ENCODE data around the gene HMCN1.
"Not testable (repeated sequence)": the region's sequence is repeated elsewhere in the genome, so short reads cannot be mapped to it uniquely, and the experiment has no call there.

The HMCN1 gene

DNA sequence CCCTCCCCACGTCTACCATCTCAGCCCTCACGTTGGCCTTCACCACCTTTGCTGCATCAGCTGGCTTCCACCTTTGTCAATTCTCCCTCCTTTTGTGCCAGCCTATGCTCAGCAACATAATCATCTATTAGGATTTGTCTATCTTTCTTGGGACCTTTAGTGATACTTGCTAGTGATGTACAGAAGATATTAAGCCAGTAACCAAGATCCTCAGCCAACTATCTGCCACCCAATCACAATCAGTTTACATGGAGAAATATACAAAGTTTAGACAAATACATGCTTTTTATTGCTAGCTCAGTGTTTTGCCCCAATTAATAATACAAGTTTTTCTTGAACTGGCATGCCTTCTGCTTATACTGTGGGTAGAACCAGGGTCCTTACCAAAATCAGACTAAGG, 468.6 kb downstream of the HMCN1 start:
- DNase-seq (ENCODE audit: low spot score): no peak

DNA sequence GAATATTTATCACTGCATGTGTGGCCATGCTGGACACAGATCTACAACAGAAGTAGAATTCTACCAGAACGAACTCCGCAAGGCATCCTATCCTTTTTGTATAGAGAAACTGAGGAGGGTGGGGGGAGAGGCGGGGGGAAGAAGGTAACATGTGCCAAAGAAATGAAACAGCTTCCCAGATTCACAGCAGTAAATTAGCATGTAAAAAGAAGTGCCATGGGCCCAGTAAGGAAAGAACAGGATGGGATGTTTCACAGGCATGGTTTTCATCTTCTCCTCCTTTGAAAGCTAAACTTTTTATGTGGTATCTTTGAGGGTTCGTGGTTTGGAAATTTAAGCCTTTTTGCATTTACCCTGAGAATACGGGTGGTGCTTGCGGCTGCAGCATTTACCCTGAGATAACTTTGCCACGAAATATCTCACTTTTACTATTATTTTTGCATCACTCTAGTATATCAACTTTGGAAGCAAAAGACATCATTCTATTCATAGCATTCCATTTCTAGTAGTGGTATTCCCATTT, 471.9 kb downstream of the HMCN1 start:
- no peak for DNase-seq (ENCODE audit: low spot score)

DNA sequence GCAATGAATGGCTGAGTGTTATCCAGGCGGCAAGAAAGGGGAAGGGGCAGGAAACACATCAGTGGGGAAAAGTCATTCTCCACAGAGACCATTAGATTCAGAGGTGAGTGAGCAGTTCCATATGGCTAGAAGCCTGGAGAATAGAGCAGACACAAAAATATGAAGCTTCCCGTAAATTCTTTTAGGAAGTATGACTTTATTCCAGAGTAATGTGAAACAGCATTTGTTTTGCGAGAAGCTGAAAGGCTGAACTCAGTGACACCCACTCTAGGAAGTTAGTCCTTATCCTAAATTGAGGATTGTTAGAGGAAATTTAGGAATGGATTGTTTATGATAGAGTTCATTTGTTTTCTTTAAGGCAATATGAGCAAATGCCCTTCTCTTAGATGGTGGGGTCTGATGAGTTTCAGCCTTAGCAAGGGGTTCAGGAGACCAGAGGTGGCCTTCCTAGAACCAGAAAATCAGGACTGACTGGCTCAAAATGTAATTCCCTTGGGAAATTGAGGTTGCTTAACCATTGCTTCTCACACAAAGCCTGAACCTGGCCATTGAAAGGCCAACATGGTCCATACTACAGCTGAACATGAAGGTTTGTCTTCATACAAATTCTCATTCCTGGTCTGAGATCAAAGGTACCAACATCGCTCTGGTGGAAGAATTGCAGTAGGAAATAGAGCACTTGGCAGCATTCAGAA, 473.3 kb downstream of the HMCN1 start:
- DNase-seq (ENCODE audit: low spot score): no peak

DNA sequence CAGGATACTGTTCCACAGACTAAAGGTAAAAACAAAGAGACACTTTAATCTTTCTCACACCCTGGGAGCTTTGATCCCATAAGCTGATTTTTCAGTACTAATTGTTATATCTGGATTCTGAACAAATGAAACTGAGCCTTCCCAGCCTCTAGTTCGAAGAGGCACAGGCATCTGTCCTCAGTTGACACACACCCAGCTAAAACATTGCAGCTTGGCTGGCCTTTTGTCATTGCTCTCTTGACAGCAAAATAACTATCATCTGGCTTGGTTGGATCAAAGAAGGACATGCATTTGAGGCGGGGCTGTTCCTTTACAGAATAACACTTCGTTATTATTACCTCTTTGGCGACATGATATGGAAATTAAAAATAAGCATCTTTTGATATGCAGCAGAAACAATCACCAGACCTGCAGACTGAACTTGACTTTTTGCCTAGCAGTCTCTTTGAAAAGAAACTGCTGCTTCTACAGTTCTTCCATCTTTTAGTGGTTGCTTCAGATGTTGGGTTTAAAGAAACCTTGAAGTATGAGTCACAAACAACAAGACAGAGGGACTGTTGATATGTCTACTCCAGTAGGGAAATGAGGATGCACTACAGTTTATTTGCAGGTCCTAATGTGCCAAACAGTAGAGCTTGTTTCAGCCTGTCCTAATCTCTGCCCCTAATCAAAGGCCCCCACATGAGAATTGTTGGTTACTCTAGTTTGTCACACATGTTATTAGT, 474.4 kb downstream of the HMCN1 start:
- DNase-seq (ENCODE audit: low spot score): no peak

DNA sequence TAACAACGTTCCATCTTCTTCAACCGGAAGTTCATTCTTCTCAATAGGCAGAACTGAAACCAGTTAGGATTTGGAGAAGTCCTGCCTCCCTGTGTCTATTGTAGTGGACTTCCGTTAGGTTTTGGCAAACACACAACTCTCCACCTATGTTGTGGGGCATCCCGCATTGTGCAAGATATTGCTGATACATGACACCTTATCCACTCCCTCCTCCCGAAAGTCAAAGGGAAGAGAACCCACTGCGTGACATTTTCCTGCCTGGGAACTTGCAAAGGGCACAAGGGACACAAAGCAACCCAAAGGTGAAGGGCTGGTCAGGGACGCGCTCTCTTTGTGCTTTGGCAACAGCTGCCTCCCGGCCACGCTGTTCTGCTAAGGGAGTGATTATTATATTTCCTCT, 476.1 kb downstream of the HMCN1 start:
- no peak for DNase-seq (ENCODE audit: low spot score)

DNA sequence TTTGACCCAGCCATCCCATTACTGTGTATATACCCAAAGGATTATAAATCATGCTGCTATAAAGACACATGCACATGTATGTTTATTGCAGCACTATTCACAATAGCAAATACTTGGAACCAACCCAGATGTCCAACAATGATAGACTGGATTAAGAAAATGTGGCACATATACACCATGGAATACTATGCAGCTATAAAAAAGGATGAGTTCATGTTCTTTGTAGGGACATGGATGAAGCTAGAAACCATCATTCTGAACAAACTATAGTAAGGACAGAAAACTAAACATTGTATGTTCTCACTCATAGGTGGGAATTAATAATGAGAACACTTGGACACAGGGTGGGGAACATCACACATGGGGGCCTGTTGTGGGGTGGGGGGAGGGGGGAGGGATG, 477.4 kb downstream of the HMCN1 start:
- not testable (repeated sequence) for DNase-seq (ENCODE audit: low spot score)

DNA sequence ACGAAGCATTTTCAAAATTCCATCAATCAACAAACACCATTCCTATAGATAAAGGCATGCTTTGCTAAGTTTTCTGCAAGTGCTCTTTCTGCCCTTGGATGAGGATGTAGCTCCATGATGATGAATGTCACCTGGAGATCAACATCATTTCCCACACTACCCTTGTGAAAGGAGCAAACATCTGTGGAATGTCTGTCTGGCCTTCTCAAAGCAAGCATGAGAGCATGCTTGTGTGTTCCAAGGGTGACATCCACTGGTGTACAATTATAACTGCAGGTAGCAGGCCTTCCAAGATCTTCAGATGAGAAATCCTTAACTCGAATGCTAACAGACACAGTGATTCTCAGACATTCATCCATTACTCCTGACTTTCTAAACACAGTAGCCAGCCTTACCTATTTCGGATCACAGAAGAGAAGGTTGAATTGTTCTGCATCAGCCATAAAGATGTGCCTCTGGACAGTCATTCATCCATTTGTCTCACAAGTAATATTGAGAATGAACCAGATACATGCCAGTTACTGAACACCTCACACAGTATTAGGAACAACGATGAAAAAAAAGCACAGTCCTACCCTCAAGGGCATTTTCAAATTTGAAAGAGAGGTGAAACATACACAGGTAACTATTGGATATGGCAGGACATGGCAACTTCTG, 478.5 kb downstream of the HMCN1 start:
- DNase-seq (ENCODE audit: low spot score): peak; percentile 29

DNA sequence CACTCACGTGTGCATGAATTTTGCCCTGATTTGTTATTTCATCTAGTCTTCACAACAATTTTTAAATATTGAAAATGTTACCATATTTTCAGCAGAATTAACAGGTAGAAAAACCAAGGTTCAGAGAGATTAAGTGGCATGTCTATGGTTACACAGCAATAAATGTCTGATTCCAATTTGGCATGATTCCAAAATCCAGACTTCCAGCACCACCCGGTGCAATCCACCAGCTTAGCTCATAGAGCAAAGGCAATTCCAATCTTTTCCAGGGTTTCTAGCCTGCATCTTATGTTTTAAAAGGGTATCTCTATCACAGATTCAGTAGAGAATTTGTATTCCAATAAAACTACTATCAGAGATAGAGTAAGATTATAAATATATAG, 479.0 kb downstream of the HMCN1 start:
- DNase-seq (ENCODE audit: low spot score): no peak

DNA sequence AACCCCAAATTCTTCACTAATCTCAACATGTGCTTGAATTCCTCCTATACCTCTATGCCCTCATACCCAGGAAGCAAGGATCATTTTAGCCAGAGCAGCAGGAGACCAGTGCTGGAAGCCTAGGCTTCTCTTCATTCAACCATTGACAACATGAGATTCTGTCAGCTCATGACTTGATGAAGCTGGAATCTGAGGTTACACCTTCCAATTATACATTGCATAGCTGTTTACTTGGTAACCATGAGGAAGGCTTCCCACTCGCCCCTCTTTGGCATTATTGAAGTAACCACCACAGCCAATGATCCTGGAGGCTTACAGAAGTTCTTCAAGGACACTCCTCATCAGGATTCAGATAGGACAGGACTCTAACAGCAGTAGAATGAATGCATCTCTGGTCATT, 480.6 kb downstream of the HMCN1 start:
- DNase-seq (ENCODE audit: low spot score): no peak

DNA sequence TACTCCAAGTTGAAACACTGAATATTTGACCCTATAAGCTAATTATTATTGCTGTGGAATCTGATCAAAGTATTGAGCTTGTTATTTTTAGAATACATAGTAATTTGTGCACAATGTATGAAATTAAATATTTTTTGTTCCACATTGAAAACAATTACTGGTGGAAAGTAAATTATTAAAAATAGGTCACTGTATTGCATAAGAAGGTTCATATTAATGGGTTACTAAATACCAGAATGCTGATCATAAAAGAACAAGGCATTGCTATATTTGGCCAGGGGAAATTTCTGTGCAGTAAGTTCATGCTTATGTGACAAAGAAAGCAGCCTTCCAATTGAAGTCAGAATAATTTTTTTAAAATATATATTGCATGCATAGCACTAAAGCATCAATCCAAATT, 481.4 kb downstream of the HMCN1 start:
- DNase-seq (ENCODE audit: low spot score): no peak

DNA sequence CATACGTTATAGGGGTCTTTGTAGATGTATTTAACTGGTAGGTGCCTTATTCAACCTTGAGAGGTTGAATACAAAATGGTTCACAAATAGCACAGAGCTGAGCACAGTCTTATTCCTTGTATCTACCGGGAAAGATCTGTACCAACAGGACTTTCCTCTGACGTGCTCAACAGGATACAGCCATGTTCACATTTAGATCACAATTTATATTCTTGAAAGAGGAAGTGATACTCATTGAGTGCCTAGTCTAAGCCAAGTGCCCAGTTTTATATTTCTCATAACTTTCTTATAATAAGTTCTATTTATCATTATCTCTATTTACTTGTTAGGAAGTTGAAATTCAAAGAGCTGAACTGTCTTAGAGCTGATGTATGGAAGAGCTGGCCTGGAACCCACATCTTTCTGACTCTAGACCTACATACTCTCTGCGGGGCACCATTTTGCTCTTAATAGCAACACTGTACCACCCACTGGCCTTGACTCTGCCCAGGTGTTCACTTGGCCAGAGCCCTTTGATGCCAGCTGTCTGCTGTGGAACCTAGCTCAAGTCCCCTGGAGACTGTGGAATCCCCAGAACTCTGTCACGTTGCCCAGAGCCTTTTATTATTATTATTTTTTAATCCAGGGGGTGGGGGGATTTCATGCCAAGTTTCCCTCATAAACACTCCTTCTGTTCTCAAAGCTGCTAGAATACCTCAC, 484.6 kb downstream of the HMCN1 start:
- peak; percentile 27 for DNase-seq (ENCODE audit: low spot score)

DNA sequence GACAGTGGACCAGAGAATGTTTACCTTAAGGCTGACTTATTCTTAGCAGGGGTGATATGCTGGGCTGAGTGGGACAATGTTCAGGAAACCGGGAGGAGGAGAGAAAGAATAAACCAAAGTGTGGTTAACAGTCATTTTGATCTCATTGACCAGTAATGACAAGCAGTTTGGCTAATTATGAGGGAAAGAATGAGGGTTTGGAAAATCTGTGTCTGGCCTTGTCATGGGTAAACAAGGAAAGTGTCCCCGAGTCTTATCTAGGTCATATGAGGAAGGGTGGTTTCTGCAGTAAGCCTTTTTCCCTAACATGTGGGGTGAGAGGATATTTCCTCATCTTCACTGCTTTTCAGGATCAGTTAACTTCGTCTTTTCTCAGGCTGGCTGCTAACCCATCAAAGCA, 485.9 kb downstream of the HMCN1 start:
- no peak for DNase-seq (ENCODE audit: low spot score)

DNA sequence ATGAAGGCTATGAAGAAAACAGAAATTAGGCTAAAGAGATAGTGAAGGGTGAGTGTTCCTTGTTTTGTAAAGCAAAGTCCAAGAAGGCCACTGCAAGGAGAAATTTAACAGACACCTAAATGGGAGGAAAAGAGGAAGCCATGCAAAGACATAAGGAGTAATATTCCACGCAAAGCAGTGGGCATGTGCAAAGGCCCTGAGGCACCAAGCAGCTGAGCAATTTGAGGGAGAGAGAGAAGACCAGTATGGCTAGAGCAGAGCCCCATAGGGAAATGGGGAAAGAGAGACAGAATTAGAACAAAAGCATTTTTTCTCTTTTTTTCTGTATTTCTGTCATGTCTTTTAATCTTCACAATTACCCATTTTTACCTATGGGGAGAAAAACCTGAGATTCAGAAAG, 486.7 kb downstream of the HMCN1 start:
- DNase-seq (ENCODE audit: low spot score): no peak

DNA sequence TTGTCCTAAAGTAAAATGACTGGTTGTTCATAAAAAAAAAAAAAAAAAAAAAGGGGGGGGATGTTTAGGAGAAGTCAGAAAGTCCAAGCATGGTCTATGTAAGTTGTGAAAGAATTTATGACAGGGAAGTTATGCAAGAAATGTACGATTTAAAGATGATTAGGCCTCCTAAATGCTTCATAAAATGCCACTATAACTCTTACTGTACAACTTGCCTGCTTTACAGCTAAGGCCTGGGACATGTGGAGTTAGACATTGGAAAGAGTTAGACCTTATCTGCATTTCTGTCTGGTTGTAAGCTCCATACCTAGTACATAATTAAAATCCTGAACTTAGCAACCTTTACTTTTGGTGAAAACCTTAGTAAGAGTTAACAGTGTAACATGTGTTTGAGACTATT, 490.9 kb downstream of the HMCN1 start:
- no peak for DNase-seq (ENCODE audit: low spot score)

DNA sequence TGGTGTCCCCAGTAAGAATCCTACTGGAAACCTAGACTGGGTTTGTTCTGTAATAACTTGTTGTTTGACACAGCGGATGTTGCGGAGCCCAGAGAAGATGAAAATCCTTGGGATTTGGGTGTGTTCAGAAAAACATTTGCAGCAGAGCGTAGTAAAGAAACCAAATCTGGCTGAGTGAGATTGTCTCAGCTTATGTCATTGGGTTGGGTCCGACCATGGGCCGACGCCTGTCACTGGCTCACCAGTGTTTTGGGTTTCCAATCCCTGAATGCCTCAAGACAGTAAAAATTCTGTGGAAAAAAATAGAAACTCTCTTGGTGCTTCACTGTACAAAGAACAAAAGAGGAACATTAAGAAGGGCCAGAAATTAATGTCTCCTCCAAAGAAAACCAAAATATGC, 494.6 kb downstream of the HMCN1 start:
- no peak for DNase-seq (ENCODE audit: low spot score)

DNA sequence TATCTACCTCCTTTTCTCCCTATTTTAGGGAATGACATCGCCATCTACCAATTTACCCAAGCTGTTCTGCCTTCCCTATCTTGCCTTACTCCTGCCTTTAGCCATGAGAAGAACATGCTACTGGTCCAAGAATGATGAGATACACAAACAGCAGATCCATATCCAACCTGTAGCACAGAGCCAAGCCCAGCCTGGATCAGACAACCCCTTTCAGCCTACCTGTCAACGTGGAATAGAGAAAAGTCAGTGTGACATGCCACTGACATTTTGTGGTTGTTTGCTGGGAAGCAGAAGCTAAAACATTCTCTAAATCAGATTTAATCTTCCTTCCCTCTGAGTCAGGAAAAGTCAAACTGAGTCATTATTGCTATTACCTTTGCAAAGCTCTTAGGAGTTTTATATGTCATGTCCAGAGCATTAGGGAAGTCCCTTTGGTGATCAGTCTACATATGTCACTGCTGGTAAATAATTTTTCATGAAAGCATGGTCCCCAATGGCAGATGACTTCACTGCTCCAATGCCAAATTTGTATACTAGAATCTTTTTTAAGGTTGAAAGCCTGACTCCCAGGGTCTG, 497.8 kb downstream of the HMCN1 start:
- DNase-seq (ENCODE audit: low spot score): no peak

DNA sequence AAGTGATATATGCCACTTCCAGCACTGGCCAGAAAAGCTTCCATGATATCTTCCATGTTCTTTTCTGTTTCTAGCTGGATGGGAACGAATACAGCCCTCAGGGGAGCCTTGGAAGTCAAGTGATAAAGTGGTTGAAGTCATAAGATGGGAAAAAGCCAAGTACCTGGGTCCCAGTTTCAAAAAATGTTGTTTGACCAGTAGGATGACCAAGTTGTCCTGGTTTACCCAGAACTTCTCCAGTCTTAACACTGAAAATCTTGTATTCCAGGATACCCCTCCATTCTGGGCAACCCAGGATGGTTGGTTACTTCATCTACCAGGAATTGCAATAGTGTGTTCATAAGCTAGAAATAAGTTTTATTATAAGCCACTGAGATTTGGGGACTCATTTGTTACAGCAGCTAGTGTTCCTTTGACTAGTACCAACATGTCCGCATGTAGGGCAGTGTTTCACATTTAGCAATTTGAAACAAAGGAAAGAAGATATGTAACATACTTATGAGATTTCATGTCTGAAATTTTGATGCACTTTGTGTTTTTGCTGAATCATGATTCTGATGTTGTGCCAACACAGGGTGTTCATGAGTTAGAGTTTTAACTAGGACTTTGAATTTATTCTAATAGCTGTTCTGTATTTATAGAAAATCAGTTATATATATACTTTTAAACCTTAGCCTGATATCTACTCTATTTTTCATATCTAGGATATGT, 500.9 kb downstream of the HMCN1 start:
- DNase-seq (ENCODE audit: low spot score): no peak

DNA sequence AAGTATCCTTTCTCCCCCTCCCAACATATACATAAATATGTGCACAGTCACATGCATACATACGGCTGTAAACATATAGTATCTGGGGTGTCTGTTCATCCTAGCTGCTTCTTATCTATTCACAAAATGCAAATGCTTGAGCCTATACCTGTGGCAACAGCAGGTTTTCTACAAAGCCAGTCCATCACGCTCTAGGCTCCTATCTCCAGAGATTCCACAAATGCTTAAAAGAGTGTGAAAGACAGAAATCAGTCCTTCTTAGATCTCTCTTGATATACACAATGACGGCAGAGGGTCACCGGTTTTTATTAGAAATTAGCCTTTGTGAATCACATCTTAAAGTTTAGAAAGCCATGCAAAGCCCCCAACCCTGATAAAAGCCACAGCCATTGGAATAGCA, 501.5 kb downstream of the HMCN1 start:
- DNase-seq (ENCODE audit: low spot score): no peak

DNA sequence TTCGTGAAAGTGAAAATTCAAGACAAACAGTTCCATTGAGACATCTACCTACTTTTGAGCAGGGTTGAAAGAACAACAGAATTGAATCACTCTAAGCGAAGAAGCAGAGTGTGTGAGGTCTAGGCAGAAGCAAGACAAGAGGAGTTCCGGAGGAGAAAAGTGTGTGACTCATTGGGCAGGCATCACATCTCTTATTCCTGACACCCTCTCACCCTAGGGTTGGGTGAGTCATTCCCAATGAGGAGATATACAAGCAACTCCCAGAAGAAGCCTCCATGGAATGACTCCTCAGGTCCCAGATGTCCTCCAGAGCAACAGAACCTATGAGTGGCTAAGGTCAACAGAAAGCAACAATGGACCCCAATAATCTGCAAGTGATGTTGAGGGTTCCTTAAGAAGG, 502.7 kb downstream of the HMCN1 start:
- no peak for DNase-seq (ENCODE audit: low spot score)

DNA sequence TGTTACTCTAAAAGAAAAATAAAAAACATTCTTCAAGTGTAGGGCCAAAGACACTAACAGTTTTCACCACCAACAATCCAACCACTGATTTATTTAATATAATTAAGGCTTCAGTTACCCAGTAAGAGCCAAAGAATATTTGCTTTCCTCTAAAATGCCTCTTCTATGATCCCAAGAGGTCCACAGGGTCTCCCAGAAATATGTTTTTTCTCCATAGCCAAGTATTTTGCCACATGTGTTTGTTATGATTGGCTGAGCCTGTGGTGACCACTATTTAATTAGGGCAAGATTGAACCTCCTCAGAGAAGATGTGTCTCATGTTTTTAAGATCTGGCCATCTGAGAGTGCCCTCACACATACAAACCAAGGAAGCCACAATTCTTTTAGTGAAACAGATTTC, 505.0 kb downstream of the HMCN1 start:
- no peak for DNase-seq (ENCODE audit: low spot score)

DNA sequence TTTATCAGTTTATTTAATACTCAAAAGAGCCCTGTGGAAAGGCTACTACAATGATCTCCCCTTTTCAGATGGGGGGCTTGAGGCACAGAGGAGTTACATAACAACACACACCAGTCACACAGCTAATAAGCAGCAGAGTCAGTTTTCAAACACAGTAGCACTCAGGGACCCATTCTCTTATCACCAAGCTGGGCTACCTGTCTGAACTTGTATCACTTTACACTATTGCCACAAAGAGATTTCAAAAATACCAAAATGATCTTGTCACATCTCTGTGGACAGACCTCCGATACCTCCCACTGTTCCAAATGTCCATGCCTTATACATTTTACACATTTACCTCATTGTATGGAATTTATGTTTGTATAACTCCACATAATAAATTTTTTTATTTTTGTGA, 506.2 kb downstream of the HMCN1 start:
- no peak for DNase-seq (ENCODE audit: low spot score)

Data from germinal center (tissue), 1 donor.